ENCODE data around the gene DUOXA2.

GRCh38 chr15:45110256-45110820, 3.8 kb upstream of the DUOXA2 start:
- peak in 1 of 3 experiments; percentile 7 for TF ChIP-seq CTCF (optimal IDR thresholded peaks at IDR 0.05 in 1 of 3, IDR thresholded peaks at IDR 0.05 in 1 of 3, conservative IDR thresholded peaks at IDR 0.05 in 1 of 3; ENCODE audit: extremely low read depth in 1 of 3, insufficient read depth in 2 of 3, low read length in 3 of 3)
- no peak for TF ChIP-seq EZH2 (IDR thresholded peaks at IDR 0.05; ENCODE audit: low read length)

Measured in keratinocyte (primary cell).